Trophoblast cell (in vitro differentiated cells and primary cell): ENCODE results near the gene CHST10.

Experiments
- DNase-seq, 2 donors: peaks; one replicate each; pipeline ENCODE4 v3.0.0-alpha.2; 2016
- H2AFZ ChIP-seq: 2 replicates; pipeline ENCODE4 v1.6.1; 2013; ENCODE audit warnings: low read length, moderate library complexity, mild to moderate bottlenecking; ENCODE audit not compliant: insufficient read depth, poor library complexity
- H2AK5ac ChIP-seq: 2 replicates; pipeline ENCODE4 v1.6.1; 2013; ENCODE audit warnings: mild to moderate bottlenecking, low read length
- H2BK120ac ChIP-seq: 2 replicates; pipeline ENCODE4 v1.6.1; 2013; ENCODE audit warnings: low read length, mild to moderate bottlenecking, moderate library complexity; ENCODE audit not compliant: insufficient read depth, poor library complexity
- H2BK12ac ChIP-seq: 2 replicates; pipeline ENCODE4 v1.6.1; 2013; ENCODE audit warnings: mild to moderate bottlenecking, low read length, moderate library complexity
- H2BK5ac ChIP-seq: 2 replicates; pipeline ENCODE4 v1.6.1; 2013; ENCODE audit warnings: low read length, low read depth, moderate library complexity, mild to moderate bottlenecking; ENCODE audit not compliant: poor library complexity
- H3K14ac ChIP-seq: 2 replicates; pipeline ENCODE4 v1.6.1; 2013; ENCODE audit warnings: mild to moderate bottlenecking, low read length
- H3K18ac ChIP-seq: 2 replicates; pipeline ENCODE4 v1.6.1; 2013; ENCODE audit warnings: mild to moderate bottlenecking, low read length
- H3K23ac ChIP-seq: 2 replicates; pipeline ENCODE4 v1.6.1; 2013; ENCODE audit warnings: low read length
- H3K27ac ChIP-seq: 2 replicates; pipeline ENCODE4 v1.5.1; 2013; ENCODE audit warnings: low read depth, mild to moderate bottlenecking, inconsistent platforms, low read length, moderate library complexity
- H3K27me3 ChIP-seq: 2 replicates; pipeline ENCODE4 v1.6.1; 2013; ENCODE audit warnings: inconsistent platforms, mild to moderate bottlenecking, low read length, moderate library complexity; ENCODE audit not compliant: insufficient read depth
- H3K36me3 ChIP-seq, 2 experiments: 1 replicate in 1 of 2; 2 replicates in 1 of 2; pipeline ENCODE4 v1.6.1; 2013; ENCODE audit warnings: low read length in 2 of 2, mild to moderate bottlenecking in 2 of 2, moderate library complexity in 1 of 2; ENCODE audit not compliant: insufficient read depth in 2 of 2, control insufficient read depth in 1 of 2
- H3K4ac ChIP-seq: 2 replicates; pipeline ENCODE4 v1.6.1; 2013; ENCODE audit warnings: low read depth, mild to moderate bottlenecking, low read length, moderate library complexity
- H3K4me1 ChIP-seq, 2 experiments: 1 replicate in 1 of 2; 2 replicates in 1 of 2; pipeline ENCODE4 v1.6.1; 2013; ENCODE audit warnings: low read length in 2 of 2, mild to moderate bottlenecking in 2 of 2, moderate library complexity in 1 of 2; ENCODE audit not compliant: insufficient read depth in 2 of 2, control insufficient read depth in 1 of 2
- H3K4me2 ChIP-seq: 2 replicates; pipeline ENCODE4 v1.6.1; 2013; ENCODE audit warnings: inconsistent platforms, mild to moderate bottlenecking, low read length, moderate library complexity
- H3K4me3 ChIP-seq: 2 replicates; pipeline ENCODE4 v1.5.1; 2013; ENCODE audit warnings: mild to moderate bottlenecking, low read depth, low read length, inconsistent platforms
- H3K79me1 ChIP-seq: one replicate; pipeline ENCODE4 v1.6.1; 2013; ENCODE audit warnings: low read length
- H3K79me2 ChIP-seq: 2 replicates; pipeline ENCODE4 v1.6.1; 2013; ENCODE audit warnings: low read length, mild to moderate bottlenecking; ENCODE audit not compliant: control insufficient read depth, insufficient read depth, poor library complexity
- H3K9ac ChIP-seq: 2 replicates; pipeline ENCODE4 v1.6.1; 2013; ENCODE audit warnings: mild to moderate bottlenecking, low read length
- H3K9me3 ChIP-seq: 2 replicates; pipeline ENCODE4 v1.6.1; 2013; ENCODE audit warnings: low read depth, mild to moderate bottlenecking, control low read depth, inconsistent platforms, low read length; ENCODE audit not compliant: insufficient read depth
- H4K12ac ChIP-seq: 2 replicates; pipeline ENCODE4 v1.6.1; 2013; ENCODE audit warnings: low read depth, mild to moderate bottlenecking, low read length, moderate library complexity
- H4K8ac ChIP-seq: 2 replicates; pipeline ENCODE4 v1.6.1; 2013; ENCODE audit warnings: low read depth, mild to moderate bottlenecking, low read length, moderate library complexity
- H4K91ac ChIP-seq: one replicate; pipeline ENCODE4 v1.6.1; 2013; ENCODE audit warnings: low read depth, mild to moderate bottlenecking, low read length, moderate library complexity
- WGBS: extraction: QIAGEN DNeasy Blood & Tissue Kit; methylation state at CpG from one replicate; pipeline ENCODE4 v1.1.7; 2013; ENCODE audit warnings: missing lambda C conversion rate; ENCODE audit not compliant: insufficient read length, insufficient coverage; ENCODE audit errors: extremely low coverage; 5-methylcytosine and 5-hydroxymethylcytosine counted together

The CHST10 gene

DNA sequence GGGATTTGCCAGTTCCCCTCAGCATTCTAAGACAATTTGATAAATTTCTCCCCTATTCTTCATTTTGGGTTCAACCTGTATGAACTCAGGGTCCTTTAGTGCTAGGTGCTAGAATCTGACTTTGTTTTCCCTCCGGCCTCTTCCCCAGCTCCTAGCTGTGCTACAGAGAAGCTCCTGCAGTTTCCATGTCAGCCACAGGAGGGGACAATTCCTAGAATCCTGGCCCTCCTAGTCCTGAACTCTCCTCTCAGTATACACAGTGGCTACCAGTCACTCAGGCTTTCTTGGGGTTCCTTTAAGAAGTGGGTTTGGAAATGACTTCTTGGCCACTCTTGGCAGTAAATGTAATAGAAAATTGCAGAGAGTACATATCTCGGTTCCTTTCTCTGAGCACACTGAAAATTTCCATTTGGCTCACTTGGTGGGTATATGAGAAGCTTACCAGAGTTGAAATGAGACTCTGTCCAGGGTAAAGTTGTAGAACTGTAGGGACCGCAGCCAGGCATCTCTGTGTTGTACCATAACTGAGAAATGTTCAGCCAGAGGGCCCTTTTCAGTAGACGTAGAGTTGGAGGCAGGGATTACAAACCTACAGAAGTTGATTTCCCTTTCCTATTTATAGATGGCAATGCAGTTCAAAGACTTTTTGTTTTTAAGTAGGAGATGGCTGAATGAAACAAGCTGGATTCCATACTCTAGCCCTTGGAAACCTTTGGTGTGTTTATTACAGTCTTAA is 5.0 kb upstream of the CHST10 start:
- Histone ChIP-seq H3K4ac (no peak overlapping the region), H4K12ac (no peak overlapping the region), H2AK5ac (no peak overlapping the region), H3K27me3 (no peaks in the 10 kb centered on the region), H2BK120ac (no peak overlapping the region), H4K91ac (no peak overlapping the region), H3K27ac (no peak overlapping the region), H3K9ac (no peak overlapping the region), H2BK5ac (no peak overlapping the region), H3K14ac (no peak overlapping the region), H3K9me3 (no peaks in the 10 kb centered on the region), H3K79me2 (peaks cover 2% of the 10 kb centered on the region), H3K36me3 (no peaks in the 10 kb centered on the region), H3K4me3 (no peak overlapping the region), H3K18ac (no peak overlapping the region), H2AFZ (no peak overlapping the region), H4K8ac (no peak overlapping the region), H2BK12ac (no peak overlapping the region), H3K4me2 (no peak overlapping the region), H3K79me1 (peaks cover 2% of the 10 kb centered on the region), H3K23ac (no peak overlapping the region), H3K4me1 (no peaks in the 10 kb centered on the region)
- DNase-seq, result peak; percentile 28 to 65
- no CpG with 5 or more reads among the region's 4 CpGs for WGBS

- H3K27me3 ChIP-seq, result no peaks in the 10 kb centered on the region
- H3K79me2 ChIP-seq, result peaks cover 3% of the 10 kb centered on the region
- H3K9ac ChIP-seq, result no peak overlapping the region
- H2BK5ac ChIP-seq, result no peak overlapping the region
- no peak overlapping the region for H3K4me2 ChIP-seq
- H3K79me1 ChIP-seq, result peaks cover 11% of the 10 kb centered on the region
- no peak overlapping the region for H3K4ac ChIP-seq
- H3K4me3 ChIP-seq, result no peak overlapping the region
- no peak overlapping the region for H2BK12ac ChIP-seq
- no peak overlapping the region for H3K27ac ChIP-seq
- peaks cover 2 to 4% of the 10 kb centered on the region in 2 experiments for H3K4me1 ChIP-seq
- WGBS, result no CpG with 5 or more reads among the region's 3 CpGs
- no peak overlapping the region for H3K18ac ChIP-seq
- no peak overlapping the region for H3K23ac ChIP-seq
- H3K9me3 ChIP-seq, result no peaks in the 10 kb centered on the region
- no peak overlapping the region for H4K91ac ChIP-seq
- no peak overlapping the region for H2AK5ac ChIP-seq
- H3K14ac ChIP-seq, result no peak overlapping the region
- no peaks in the 10 kb centered on the region for H3K36me3 ChIP-seq
- H4K12ac ChIP-seq, result no peak overlapping the region
- H2BK120ac ChIP-seq, result no peak overlapping the region
- H4K8ac ChIP-seq, result no peak overlapping the region
- no peak for DNase-seq
- no peak overlapping the region for H2AFZ ChIP-seq
Measured at GRCh38 chr2:100419915-100420314, 2.4 kb upstream of the CHST10 start.

- Histone ChIP-seq H2AFZ (no peak overlapping the region), H2BK12ac (no peak overlapping the region), H3K4me2 (no peak overlapping the region), H3K9me3 (no peaks in the 10 kb centered on the region), H4K12ac (no peak overlapping the region), H3K9ac (no peak overlapping the region), H3K79me2 (peaks cover 3% of the 10 kb centered on the region), H3K18ac (no peak overlapping the region), H3K4me3 (no peak overlapping the region), H3K14ac (no peak overlapping the region), H3K79me1 (peaks cover 11% of the 10 kb centered on the region), H4K8ac (no peak overlapping the region), H3K27ac (no peak overlapping the region), H2AK5ac (no peak overlapping the region), H3K4ac (no peak overlapping the region), H3K27me3 (no peaks in the 10 kb centered on the region), H3K36me3 (peaks cover 0 to 5% of the 10 kb centered on the region in 2 experiments), H2BK120ac (no peak overlapping the region), H3K4me1 (peaks cover 2 to 4% of the 10 kb centered on the region in 2 experiments), H4K91ac (no peak overlapping the region), H2BK5ac (no peak overlapping the region), H3K23ac (no peak overlapping the region)
- no CpG with 5 or more reads among the region's 12 CpGs for WGBS
- DNase-seq, result no peak
Measured at GRCh38 chr2:100418406-100418962, 1.0 kb upstream of the CHST10 start.

DNA sequence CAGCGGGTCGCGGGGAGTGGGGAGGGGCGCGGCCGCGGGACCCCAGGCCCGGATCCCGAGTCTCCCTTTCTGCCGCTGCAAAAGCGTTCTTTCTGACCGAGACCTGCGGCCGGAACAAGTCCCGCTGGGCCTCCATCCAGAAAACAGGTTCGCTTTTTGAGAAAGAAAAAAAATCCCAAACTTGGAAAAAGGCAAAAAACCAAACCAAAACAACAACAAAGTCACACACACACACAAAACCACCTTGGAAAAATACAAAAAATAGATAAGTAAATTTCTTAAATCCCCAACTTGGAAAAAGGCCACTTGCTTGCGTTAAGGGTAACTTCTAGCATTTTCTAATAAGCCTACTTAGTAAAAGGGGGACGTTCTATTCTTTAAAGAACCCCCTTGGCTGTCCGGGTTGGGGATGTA is 250 bp upstream of the CHST10 start:
- Histone ChIP-seq H3K23ac (no peak overlapping the region), H2BK5ac (peak overlapping the region; percentile 58), H3K4ac (peak overlapping the region; percentile 73), H2BK120ac (peak overlapping the region; percentile 78), H3K4me1 (peaks cover 2 to 4% of the 10 kb centered on the region in 2 experiments), H3K9me3 (no peaks in the 10 kb centered on the region), H3K18ac (peak overlapping the region; percentile 64), H4K8ac (peak overlapping the region; percentile 93), H3K79me2 (peaks cover 3% of the 10 kb centered on the region), H3K36me3 (peaks cover 0 to 5% of the 10 kb centered on the region in 2 experiments), H3K27me3 (no peaks in the 10 kb centered on the region), H3K4me3 (peak overlapping the region; percentile 79), H4K12ac (peak overlapping the region; percentile 87), H4K91ac (peak overlapping the region; percentile 85), H2BK12ac (no peak overlapping the region), H3K14ac (peak overlapping the region; percentile 92), H3K27ac (peak overlapping the region; percentile 74), H3K4me2 (peak overlapping the region; percentile 74), H3K9ac (peak overlapping the region; percentile 78), H2AK5ac (no peak overlapping the region), H2AFZ (peak overlapping the region; percentile 72), H3K79me1 (peaks cover 11% of the 10 kb centered on the region)
- no CpG with 5 or more reads among the region's 19 CpGs for WGBS
- no peak for DNase-seq
